ENCODE results near the gene EIPR1. TPM values are rescaled to one million over a fixed set of nuclear protein-coding genes. Genes with fewer than 3 reads are reported as not detected.

EIPR1 gene
- polyA plus RNA-seq, 1 donor (not counting 4 experiments of a cell fraction or from before 2014, with no cell fraction given) = 44.3 TPM

GRCh38 chr2:3344897-3345296 lies 32.7 kb downstream of the EIPR1 start:
- TF ChIP-seq CTCF (optimal IDR thresholded peaks at IDR 0.05 in 1 of 3, IDR thresholded peaks at IDR 0.05 in 1 of 3, conservative IDR thresholded peaks at IDR 0.05 in 1 of 3; ENCODE audit: extremely low read depth in 1 of 3, insufficient read depth in 2 of 3, low read length in 3 of 3) = no peak
- TF ChIP-seq EZH2 (IDR thresholded peaks at IDR 0.05; ENCODE audit: low read length) = no peak
- Histone ChIP-seq H3K79me2 (ENCODE audit: control insufficient read depth, insufficient read depth, low read length) (no peaks in the 10 kb centered on the region), H3K4me1 (ENCODE audit: control insufficient read depth, extremely low read depth, insufficient read depth, low read length) (no peaks in the 10 kb centered on the region), H3K9me3 (ENCODE audit: control insufficient read depth, low read depth, low read length) (no peaks in the 10 kb centered on the region), H3K9me1 (ENCODE audit: control insufficient read depth, extremely low read depth, insufficient read depth, low read length) (no peaks in the 10 kb centered on the region), H3K27me3 (ENCODE audit: control insufficient read depth, extremely low read depth, insufficient read depth, low read length) (no peaks in the 10 kb centered on the region), H4K20me1 (ENCODE audit: control insufficient read depth, extremely low read depth, insufficient read depth, low read length) (peaks cover 2% of the 10 kb centered on the region), H2AFZ (ENCODE audit: control insufficient read depth, low read length) (no peak overlapping the region), H3K9ac (ENCODE audit: control insufficient read depth, extremely low read depth, insufficient read depth, low read length) (no peak overlapping the region), H3K4me2 (ENCODE audit: control insufficient read depth, extremely low read depth, insufficient read depth, low read depth, low read length) (no peak overlapping the region), H3K27ac (ENCODE audit: control insufficient read depth, insufficient read depth, low read length) (no peak overlapping the region), H3K4me3 (ENCODE audit: control insufficient read depth in 2 of 3, extremely low read depth in 1 of 3, insufficient read depth in 2 of 3, low read depth in 1 of 3, low read length in 3 of 3) (no peak overlapping the region), H3K36me3 (ENCODE audit: control insufficient read depth in 2 of 2, extremely low read depth in 1 of 2, insufficient read depth in 2 of 2, low read length in 2 of 2) (peaks cover 0 to 8% of the 10 kb centered on the region in 2 experiments)
- DNase-seq (ENCODE audit: low read depth, low spot score) (no peak), FAIRE-seq (no peak)
- dilution Hi-C loops (cut with MboI; ENCODE audit: extremely low pct_ligation_motif_present, low sequenced_read_pairs) = no loop called here

GRCh38 chr2:3343012-3343411 lies 34.6 kb downstream of the EIPR1 start:
- DNase-seq (ENCODE audit: low read depth, low spot score) = no peak
- no peak overlapping the region for H3K27ac ChIP-seq (ENCODE audit: control insufficient read depth, insufficient read depth, low read length)
- dilution Hi-C loops (cut with MboI; ENCODE audit: extremely low pct_ligation_motif_present, low sequenced_read_pairs) = no loop called here

More at GRCh38 chr2:3343012-3343411, 34.6 kb downstream of the EIPR1 start:
- no peak overlapping the region for H3K4me3 ChIP-seq (ENCODE audit: control insufficient read depth in 2 of 3, extremely low read depth in 1 of 3, insufficient read depth in 2 of 3, low read depth in 1 of 3, low read length in 3 of 3)
- H3K4me2 ChIP-seq (ENCODE audit: control insufficient read depth, extremely low read depth, insufficient read depth, low read depth, low read length) = no peak overlapping the region
- no peaks in the 10 kb centered on the region for H3K79me2 ChIP-seq (ENCODE audit: control insufficient read depth, insufficient read depth, low read length)
- H3K36me3 ChIP-seq (ENCODE audit: control insufficient read depth in 2 of 2, extremely low read depth in 1 of 2, insufficient read depth in 2 of 2, low read length in 2 of 2) = peaks cover 0 to 4% of the 10 kb centered on the region in 2 experiments
- no peaks in the 10 kb centered on the region for H3K27me3 ChIP-seq (ENCODE audit: control insufficient read depth, extremely low read depth, insufficient read depth, low read length)
- H3K9me3 ChIP-seq (ENCODE audit: control insufficient read depth, low read depth, low read length) = no peaks in the 10 kb centered on the region
- H3K4me1 ChIP-seq (ENCODE audit: control insufficient read depth, extremely low read depth, insufficient read depth, low read length) = no peaks in the 10 kb centered on the region
- no peak overlapping the region for H2AFZ ChIP-seq (ENCODE audit: control insufficient read depth, low read length)
- H3K9me1 ChIP-seq (ENCODE audit: control insufficient read depth, extremely low read depth, insufficient read depth, low read length) = no peaks in the 10 kb centered on the region
- peaks cover 2% of the 10 kb centered on the region for H4K20me1 ChIP-seq (ENCODE audit: control insufficient read depth, extremely low read depth, insufficient read depth, low read length)
- TF ChIP-seq EZH2 (IDR thresholded peaks at IDR 0.05; ENCODE audit: low read length) (no peak), CTCF (optimal IDR thresholded peaks at IDR 0.05 in 1 of 3, IDR thresholded peaks at IDR 0.05 in 1 of 3, conservative IDR thresholded peaks at IDR 0.05 in 1 of 3; ENCODE audit: extremely low read depth in 1 of 3, insufficient read depth in 2 of 3, low read length in 3 of 3) (no peak)
- no peak overlapping the region for H3K9ac ChIP-seq (ENCODE audit: control insufficient read depth, extremely low read depth, insufficient read depth, low read length)
- FAIRE-seq = no peak
